ENCODE measurements around the gene TNFAIP2.

DNA sequence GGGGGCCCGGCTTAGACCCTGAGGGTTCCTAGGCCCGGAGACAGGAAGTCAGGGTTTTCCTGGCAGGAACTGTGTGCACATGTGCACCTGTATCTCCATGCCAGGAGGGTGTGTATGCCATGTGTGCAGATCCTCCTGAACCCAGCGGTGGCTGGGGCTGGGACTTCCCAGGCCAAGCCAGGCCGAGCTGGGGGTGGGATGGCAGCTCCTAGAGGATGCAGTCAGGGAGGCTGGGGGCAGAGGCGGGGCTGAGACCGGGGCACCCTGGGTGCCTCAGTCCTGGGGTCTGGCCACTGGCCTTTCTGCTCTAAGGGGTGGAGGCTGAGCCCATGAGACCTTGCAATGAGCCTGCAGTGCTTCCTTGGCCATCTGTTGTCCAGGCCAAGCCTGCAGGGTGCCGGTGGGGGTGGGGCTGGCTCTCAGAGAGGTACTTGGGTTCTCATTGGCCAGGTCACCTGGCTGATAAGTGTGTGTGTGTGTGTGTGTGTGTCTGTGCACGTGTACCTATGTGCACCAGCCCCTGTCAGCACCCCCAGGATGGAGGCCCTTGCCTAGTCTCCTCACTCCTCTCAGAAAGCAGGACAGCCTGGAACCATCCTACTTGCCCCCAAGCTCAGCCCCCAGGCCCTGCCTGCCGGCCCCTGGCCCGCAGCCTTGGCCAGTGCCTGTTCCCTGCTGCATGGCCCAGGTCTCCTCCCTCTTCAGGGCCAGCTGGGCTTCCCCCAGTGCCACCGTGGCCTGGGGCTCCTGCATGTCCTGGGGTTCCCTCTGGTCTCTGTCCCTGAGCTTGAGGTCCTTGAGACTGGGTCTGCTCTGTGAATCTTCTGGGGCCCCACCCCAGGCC is 10.6 kb upstream of the TNFAIP2 start:
- TF ChIP-seq, protein P1, sequence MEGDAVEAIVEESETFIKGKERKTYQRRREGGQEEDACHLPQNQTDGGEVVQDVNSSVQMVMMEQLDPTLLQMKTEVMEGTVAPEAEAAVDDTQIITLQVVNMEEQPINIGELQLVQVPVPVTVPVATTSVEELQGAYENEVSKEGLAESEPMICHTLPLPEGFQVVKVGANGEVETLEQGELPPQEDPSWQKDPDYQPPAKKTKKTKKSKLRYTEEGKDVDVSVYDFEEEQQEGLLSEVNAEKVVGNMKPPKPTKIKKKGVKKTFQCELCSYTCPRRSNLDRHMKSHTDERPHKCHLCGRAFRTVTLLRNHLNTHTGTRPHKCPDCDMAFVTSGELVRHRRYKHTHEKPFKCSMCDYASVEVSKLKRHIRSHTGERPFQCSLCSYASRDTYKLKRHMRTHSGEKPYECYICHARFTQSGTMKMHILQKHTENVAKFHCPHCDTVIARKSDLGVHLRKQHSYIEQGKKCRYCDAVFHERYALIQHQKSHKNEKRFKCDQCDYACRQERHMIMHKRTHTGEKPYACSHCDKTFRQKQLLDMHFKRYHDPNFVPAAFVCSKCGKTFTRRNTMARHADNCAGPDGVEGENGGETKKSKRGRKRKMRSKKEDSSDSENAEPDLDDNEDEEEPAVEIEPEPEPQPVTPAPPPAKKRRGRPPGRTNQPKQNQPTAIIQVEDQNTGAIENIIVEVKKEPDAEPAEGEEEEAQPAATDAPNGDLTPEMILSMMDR (IDR thresholded peaks at IDR 0.05; ENCODE audit: poor library complexity, severe bottlenecking): no peak
- TF ChIP-seq, protein P2, sequence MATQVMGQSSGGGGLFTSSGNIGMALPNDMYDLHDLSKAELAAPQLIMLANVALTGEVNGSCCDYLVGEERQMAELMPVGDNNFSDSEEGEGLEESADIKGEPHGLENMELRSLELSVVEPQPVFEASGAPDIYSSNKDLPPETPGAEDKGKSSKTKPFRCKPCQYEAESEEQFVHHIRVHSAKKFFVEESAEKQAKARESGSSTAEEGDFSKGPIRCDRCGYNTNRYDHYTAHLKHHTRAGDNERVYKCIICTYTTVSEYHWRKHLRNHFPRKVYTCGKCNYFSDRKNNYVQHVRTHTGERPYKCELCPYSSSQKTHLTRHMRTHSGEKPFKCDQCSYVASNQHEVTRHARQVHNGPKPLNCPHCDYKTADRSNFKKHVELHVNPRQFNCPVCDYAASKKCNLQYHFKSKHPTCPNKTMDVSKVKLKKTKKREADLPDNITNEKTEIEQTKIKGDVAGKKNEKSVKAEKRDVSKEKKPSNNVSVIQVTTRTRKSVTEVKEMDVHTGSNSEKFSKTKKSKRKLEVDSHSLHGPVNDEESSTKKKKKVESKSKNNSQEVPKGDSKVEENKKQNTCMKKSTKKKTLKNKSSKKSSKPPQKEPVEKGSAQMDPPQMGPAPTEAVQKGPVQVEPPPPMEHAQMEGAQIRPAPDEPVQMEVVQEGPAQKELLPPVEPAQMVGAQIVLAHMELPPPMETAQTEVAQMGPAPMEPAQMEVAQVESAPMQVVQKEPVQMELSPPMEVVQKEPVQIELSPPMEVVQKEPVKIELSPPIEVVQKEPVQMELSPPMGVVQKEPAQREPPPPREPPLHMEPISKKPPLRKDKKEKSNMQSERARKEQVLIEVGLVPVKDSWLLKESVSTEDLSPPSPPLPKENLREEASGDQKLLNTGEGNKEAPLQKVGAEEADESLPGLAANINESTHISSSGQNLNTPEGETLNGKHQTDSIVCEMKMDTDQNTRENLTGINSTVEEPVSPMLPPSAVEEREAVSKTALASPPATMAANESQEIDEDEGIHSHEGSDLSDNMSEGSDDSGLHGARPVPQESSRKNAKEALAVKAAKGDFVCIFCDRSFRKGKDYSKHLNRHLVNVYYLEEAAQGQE (IDR thresholded peaks at IDR 0.05; ENCODE audit: borderline replicate concordance): no peak
